Calu3 (cell line): ENCODE measurements around the gene CDHR5. TPM values are rescaled to one million over a fixed set of nuclear protein-coding genes. Genes with fewer than 3 reads are reported as not detected.

Experiments
- BruUV-seq: library from RNA; stranded (reverse); fragments of 400-500 nt; replicated peaks from 2 replicates; lab custom pipeline; 2021; lab: Mats Ljungman, UMichigan
- CTCF ChIA-PET: fragments of 300-600 bp; sonication (Branson Sonifier 250); formaldehyde crosslinking; loops from one replicate; lab custom pipeline; 2022; ENCODE audit warnings: antibody characterized with exemption; lab: Charles Lee
- DNase-seq: peaks from one replicate; pipeline ENCODE4 v3.0.0; 2022
- H3K27ac Mint-ChIP-seq: one replicate; pipeline ENCODE4 v1.8.0; 2022; ENCODE audit warnings: mixed read lengths; ENCODE audit not compliant: unreplicated experiment
- H3K27me3 Mint-ChIP-seq: one replicate; pipeline ENCODE4 v1.8.0; 2022; ENCODE audit warnings: mixed read lengths; ENCODE audit not compliant: unreplicated experiment
- H3K36me3 Mint-ChIP-seq: one replicate; pipeline ENCODE4 v1.8.0; 2022; ENCODE audit warnings: mild to moderate bottlenecking, moderate library complexity, mixed read lengths; ENCODE audit not compliant: insufficient read depth, unreplicated experiment
- H3K4me1 Mint-ChIP-seq: one replicate; pipeline ENCODE4 v1.8.0; 2022; ENCODE audit warnings: mild to moderate bottlenecking, low read depth, mixed read lengths; ENCODE audit not compliant: unreplicated experiment
- H3K4me3 Mint-ChIP-seq: one replicate; pipeline ENCODE4 v1.8.0; 2022; ENCODE audit warnings: mild to moderate bottlenecking, low read depth, moderate library complexity, mixed read lengths; ENCODE audit not compliant: unreplicated experiment
- H3K9me3 Mint-ChIP-seq: one replicate; pipeline ENCODE4 v1.8.0; 2022; ENCODE audit warnings: low read depth, mixed read lengths; ENCODE audit not compliant: unreplicated experiment
- intact Hi-C: fragments of 100-400 bp; cut with micrococcal nuclease; formaldehyde crosslinking; loops from one replicate; pipeline ENCODE4 v1.10.0; 2022; ENCODE audit not compliant: unreplicated experiment
- total RNA-seq: library from RNA; stranded (reverse); gene quantifications from 2 replicates; pipeline ENCODE4 v1.2.3, GENCODE V29; 2022
- TF ChIP-seq, protein P1 (sequence below): fragments of 200-600 bp; IDR thresholded peaks from one replicate; pipeline ENCODE4 v1.8.0; 2022; ENCODE audit warnings: antibody characterized with exemption; ENCODE audit not compliant: unreplicated experiment

CDHR5 gene
- total RNA-seq, 1 experiment from 2014 or later: 5.0 TPM

DNA sequence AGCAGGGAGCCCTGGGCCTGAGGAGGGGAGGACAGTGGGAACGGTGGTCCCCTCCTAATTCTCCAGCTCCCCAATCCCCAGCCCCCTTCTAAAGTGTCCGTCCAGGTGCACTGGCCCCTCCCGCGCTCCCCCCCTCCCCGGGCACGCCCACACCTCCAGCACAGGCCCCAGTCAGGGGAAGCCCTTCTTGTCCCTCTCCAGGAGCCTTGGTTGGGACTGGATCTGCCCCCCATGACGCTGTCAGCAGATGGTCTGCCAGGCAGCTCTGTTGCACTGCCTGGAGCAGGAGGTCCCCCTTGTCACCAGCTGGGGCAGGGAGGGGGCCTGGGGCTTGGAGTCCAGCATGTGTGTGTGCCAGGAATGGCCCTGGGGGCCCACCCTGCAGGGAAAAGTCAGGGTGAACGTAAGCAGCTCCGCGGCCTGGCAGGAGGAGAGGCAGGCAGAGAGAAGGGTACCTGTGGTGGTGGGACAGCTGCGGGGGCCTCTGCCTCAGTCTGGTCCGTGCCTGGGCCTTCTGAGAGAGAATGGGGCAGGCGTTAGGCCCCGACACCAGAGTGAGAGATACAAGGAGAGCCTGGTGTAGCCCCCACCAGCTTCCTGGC lies 10.6 kb downstream of the CDHR5 start:
- Mint-ChIP-seq H3K36me3 (peaks cover 87% of the 10 kb centered on the region), H3K4me3 (peak overlapping the region; percentile 85), H3K27me3 (no peaks in the 10 kb centered on the region), H3K9me3 (no peaks in the 10 kb centered on the region), H3K4me1 (no peaks in the 10 kb centered on the region), H3K27ac (no peak overlapping the region)
- no TSS peak for BruUV-seq
- CTCF ChIA-PET: interaction anchor here (0.5 to 0.6 kb wide), 4 partner anchors 22 to 170 kb away, joined by 3 to 4 read pairs (median 4); no protein-coding TSS in a partner anchor
- no peak for DNase-seq
- intact Hi-C loops: no loop called here
- TF ChIP-seq, protein P1, sequence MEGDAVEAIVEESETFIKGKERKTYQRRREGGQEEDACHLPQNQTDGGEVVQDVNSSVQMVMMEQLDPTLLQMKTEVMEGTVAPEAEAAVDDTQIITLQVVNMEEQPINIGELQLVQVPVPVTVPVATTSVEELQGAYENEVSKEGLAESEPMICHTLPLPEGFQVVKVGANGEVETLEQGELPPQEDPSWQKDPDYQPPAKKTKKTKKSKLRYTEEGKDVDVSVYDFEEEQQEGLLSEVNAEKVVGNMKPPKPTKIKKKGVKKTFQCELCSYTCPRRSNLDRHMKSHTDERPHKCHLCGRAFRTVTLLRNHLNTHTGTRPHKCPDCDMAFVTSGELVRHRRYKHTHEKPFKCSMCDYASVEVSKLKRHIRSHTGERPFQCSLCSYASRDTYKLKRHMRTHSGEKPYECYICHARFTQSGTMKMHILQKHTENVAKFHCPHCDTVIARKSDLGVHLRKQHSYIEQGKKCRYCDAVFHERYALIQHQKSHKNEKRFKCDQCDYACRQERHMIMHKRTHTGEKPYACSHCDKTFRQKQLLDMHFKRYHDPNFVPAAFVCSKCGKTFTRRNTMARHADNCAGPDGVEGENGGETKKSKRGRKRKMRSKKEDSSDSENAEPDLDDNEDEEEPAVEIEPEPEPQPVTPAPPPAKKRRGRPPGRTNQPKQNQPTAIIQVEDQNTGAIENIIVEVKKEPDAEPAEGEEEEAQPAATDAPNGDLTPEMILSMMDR: no peak

DNA sequence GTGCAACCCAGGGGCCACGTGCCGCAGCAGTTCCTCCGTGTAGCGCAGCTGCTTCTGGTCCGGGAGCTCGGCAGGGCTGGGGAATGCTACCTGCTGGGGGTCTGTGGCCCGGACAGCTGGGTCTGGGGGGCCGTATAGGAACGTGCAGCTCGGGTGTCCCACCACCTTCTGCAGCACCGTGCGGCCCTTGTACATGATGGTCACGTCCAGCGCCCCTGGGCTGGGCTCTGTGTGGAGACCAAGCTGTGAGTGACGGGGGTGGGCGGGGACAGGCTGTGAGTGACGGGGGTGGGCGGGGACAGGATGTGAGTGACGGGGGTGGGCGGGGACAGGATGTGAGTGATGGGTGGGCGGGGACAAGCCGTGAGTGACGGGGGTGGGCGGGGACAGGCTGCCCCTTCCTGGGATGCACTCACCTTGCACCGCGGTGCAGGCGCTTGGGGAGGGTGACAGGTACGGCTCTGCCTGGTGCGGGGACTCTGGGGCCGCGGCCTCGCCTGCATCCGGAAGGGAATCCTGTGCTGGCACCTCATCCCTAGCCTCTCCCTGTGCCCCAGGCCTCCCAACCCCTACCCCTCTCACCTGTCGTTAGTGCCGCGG lies 11.3 kb downstream of the CDHR5 start:
- TF ChIP-seq, protein P1: no peak
- Mint-ChIP-seq H3K27me3 (no peaks in the 10 kb centered on the region), H3K36me3 (peaks cover 88% of the 10 kb centered on the region), H3K27ac (no peak overlapping the region), H3K4me1 (no peaks in the 10 kb centered on the region), H3K9me3 (no peaks in the 10 kb centered on the region), H3K4me3 (no peak overlapping the region)
- CTCF ChIA-PET: interaction anchor here (0.5 to 0.6 kb wide), 4 partner anchors 10 to 171 kb away, joined by 3 to 4 read pairs (median 3); no protein-coding TSS in a partner anchor
- intact Hi-C loops: no loop called here
- BruUV-seq: no TSS peak
- DNase-seq: peak; percentile 66

DNA sequence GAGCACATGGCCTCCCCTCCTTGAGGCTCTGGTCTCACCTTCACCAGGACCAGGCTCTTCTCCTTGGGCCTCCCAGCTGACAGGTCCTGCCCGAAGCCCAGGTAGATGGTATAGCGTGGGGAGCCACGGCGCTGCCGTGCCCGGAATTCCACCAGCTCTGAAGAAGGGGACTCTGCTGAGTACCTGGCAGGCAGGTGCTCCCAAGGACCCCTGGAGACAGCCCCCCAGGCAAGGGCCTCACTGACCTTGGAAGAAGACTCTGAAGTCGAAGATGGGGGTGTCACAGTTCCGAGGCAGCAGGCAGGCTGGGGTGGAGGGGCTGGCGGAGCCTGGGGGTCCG lies 11.8 kb downstream of the CDHR5 start:
- H3K27me3 Mint-ChIP-seq: no peaks in the 10 kb centered on the region
- CTCF ChIA-PET: interaction anchor here (0.6 kb wide), 1 partner anchor 11 kb away, joined by 3 read pairs; no protein-coding TSS in a partner anchor
- no peak overlapping the region for H3K4me3 Mint-ChIP-seq

GRCh38 chr11:612201-612960 lies 12.4 kb downstream of the CDHR5 start:
- no peaks in the 10 kb centered on the region for H3K9me3 Mint-ChIP-seq
- TF ChIP-seq, protein P1: no peak
- peak overlapping the region; percentile 62 for H3K27ac Mint-ChIP-seq
- no peaks in the 10 kb centered on the region for H3K4me1 Mint-ChIP-seq
- intact Hi-C loops: no loop called here
- peak overlapping the region; percentile 46 for H3K4me3 Mint-ChIP-seq
- H3K36me3 Mint-ChIP-seq: peaks cover 91% of the 10 kb centered on the region
- no peaks in the 10 kb centered on the region for H3K27me3 Mint-ChIP-seq
- CTCF ChIA-PET: no interaction called here
- no TSS peak for BruUV-seq
- DNase-seq: peak; percentile 55

More for the DNA sequence above, 11.8 kb downstream of the CDHR5 start:
- intact Hi-C loops: no loop called here
- no peak for DNase-seq
- Mint-ChIP-seq H3K4me1 (no peaks in the 10 kb centered on the region), H3K27ac (no peak overlapping the region), H3K36me3 (peaks cover 88% of the 10 kb centered on the region), H3K9me3 (no peaks in the 10 kb centered on the region)
- BruUV-seq: no TSS peak
- TF ChIP-seq, protein P1: no peak
